Gastroesophageal sphincter (tissue), 4 donors: Measurements from ENCODE around the gene SELENOS. TPM values are rescaled to one million over a fixed set of nuclear protein-coding genes. Genes with fewer than 3 reads are reported as not detected.

Experiments
- ATAC-seq: fragments of 150-250 bp; one replicate; pipeline ENCODE4 v1.9.1; 2016; ENCODE audit warnings: mild to moderate bottlenecking, moderate library complexity
- H3K27ac ChIP-seq, 4 donors: fragments of 200-600 bp; sonication (generic) in 3 of 4; 1 replicate in 3 of 4; 2 replicates in 1 of 4; pipeline ENCODE4 v1.5.1; 2016 to 2019
- H3K27me3 ChIP-seq: fragments of 200-600 bp; sonication (generic); one replicate; pipeline ENCODE4 v1.5.1; 2019
- H3K36me3 ChIP-seq, 2 donors: fragments of 200-600 bp; sonication (generic); one replicate each; pipeline ENCODE4 v1.5.1; 2019; ENCODE audit warnings: control low read depth in 1 of 2
- H3K4me1 ChIP-seq, 3 donors: fragments of 200-600 bp; sonication (generic); 1 replicate in 2 of 3; 2 replicates in 1 of 3; pipeline ENCODE4 v1.5.1; 2016 to 2019; ENCODE audit warnings: control low read depth in 2 of 3
- H3K4me3 ChIP-seq, 2 donors: fragments of 200-600 bp; sonication (generic); one replicate each; pipeline ENCODE4 v1.5.1; 2019; ENCODE audit warnings: mild to moderate bottlenecking in 1 of 2, moderate library complexity in 1 of 2
- H3K9me3 ChIP-seq, 3 donors: fragments of 200-600 bp; sonication (generic); one replicate each; pipeline ENCODE4 v1.5.1; 2017 to 2019; ENCODE audit warnings: control low read depth in 2 of 3
- EP300 ChIP-seq: sonication (generic); formaldehyde crosslinking; IDR thresholded peaks from one replicate; pipeline ENCODE4 v1.6.1; 2017; ENCODE audit warnings: antibody characterized with exemption, mild to moderate bottlenecking
- POLR2A ChIP-seq, 2 donors: fragments of 450-650 bp; IDR thresholded peaks; one replicate each; pipeline ENCODE4 v1.6.1; 2017; ENCODE audit warnings: antibody characterized with exemption in 2 of 2, mild to moderate bottlenecking in 2 of 2, moderate library complexity in 1 of 2
- POLR2AphosphoS5 ChIP-seq: sonication (generic); formaldehyde crosslinking; IDR thresholded peaks from one replicate; pipeline ENCODE4 v1.6.1; 2017; ENCODE audit warnings: antibody characterized with exemption
- WGBS, 2 donors: methylation state at CpG; one replicate each; pipeline ENCODE4 v1.1.5; 2018; ENCODE audit warnings: low coverage in 1 of 2; 5-methylcytosine and 5-hydroxymethylcytosine counted together
- total RNA-seq, 4 donors: library from RNA; depleted of rRNA; stranded (reverse); fragments of >200 nt; gene quantifications; one replicate each; pipeline ENCODE4 v1.1.0, GENCODE V29; 2016
- TF ChIP-seq, protein P1 (sequence below), 4 experiments: fragments of 200-600 bp in 2 of 4; fragments of 450-650 bp in 2 of 4; sonication (generic) in 1 of 4; IDR thresholded peaks; one replicate each; pipeline ENCODE4 v1.5.1; 2017 to 2019; ENCODE audit warnings: antibody characterized with exemption in 4 of 4, mild to moderate bottlenecking in 2 of 4, moderate library complexity in 2 of 4

Gene SELENOS
- total RNA-seq, 4 donors from 2014 or later = 56.1 to 75.5 (median 64.5) TPM

DNA sequence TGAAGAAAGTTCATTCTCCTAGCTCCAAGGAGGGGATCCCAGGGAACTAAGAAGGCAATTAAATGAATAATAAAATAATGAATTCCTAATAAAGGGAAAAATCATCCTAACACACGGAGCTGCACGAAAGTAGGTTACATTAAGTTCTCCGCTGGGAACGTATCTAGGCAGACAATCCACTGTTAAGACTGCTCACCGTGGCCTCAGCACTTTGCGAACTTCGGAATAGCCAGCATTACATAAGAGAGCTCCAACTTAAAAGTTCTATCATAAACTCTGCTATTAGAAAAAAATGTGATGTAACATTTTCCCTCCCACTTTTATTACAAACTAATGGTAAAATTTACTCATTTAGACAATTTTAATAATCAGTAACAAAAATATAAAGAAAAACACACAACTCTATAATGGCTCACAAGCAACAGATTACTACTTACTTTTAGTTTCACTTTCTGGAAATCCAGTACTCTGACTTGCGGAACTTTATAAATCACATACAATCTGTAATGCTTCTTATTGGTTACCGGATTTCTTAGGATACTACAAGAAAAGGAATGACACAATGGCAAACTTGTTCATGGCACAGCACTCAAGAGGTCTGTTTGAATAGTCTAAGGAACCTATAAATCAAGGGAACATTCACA is 9.3 kb upstream of the SELENOS start:
- peaks cover 0 to 86% of the 10 kb centered on the region in 2 donors for H3K36me3 ChIP-seq
- no peaks in the 10 kb centered on the region for H3K9me3 ChIP-seq
- H3K4me3 ChIP-seq = no peak overlapping the region
- H3K27ac ChIP-seq = no peak overlapping the region
- no peak for TF ChIP-seq POLR2AphosphoS5
- TF ChIP-seq POLR2A (IDR thresholded peaks at IDR 0.05) = no peak
- no peak for TF ChIP-seq EP300
- TF ChIP-seq, protein P1, sequence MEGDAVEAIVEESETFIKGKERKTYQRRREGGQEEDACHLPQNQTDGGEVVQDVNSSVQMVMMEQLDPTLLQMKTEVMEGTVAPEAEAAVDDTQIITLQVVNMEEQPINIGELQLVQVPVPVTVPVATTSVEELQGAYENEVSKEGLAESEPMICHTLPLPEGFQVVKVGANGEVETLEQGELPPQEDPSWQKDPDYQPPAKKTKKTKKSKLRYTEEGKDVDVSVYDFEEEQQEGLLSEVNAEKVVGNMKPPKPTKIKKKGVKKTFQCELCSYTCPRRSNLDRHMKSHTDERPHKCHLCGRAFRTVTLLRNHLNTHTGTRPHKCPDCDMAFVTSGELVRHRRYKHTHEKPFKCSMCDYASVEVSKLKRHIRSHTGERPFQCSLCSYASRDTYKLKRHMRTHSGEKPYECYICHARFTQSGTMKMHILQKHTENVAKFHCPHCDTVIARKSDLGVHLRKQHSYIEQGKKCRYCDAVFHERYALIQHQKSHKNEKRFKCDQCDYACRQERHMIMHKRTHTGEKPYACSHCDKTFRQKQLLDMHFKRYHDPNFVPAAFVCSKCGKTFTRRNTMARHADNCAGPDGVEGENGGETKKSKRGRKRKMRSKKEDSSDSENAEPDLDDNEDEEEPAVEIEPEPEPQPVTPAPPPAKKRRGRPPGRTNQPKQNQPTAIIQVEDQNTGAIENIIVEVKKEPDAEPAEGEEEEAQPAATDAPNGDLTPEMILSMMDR (IDR thresholded peaks at IDR 0.05) = no peak
- H3K4me1 ChIP-seq = peaks cover 0 to 22% (median 0%) of the 10 kb centered on the region in 3 donors
- ATAC-seq = no peak
- WGBS, 2 donors = 83 to 85% methylated on average over 9 of the region's 9 CpGs
- H3K27me3 ChIP-seq = no peaks in the 10 kb centered on the region

DNA sequence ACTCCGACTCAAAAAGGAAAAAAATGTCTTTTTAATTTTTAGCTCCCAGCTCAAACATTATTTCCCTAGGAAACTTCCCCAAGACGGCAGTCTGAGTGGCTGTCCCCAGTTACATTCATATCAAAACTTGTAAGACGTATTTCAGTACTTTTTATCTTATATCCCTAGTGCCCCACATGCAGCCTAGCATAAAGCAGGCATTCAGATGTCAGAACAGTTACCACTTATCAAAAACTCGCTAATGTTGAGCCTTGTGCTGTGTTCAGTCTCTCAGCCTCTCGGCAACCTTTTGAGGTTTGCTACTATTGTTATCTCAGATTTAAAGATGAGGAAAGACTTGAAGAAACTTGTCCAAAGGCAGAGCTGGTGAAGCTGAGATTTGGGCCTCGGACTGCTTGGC is 6.6 kb upstream of the SELENOS start:
- H3K27me3 ChIP-seq = no peaks in the 10 kb centered on the region
- H3K36me3 ChIP-seq = peaks cover 0 to 90% of the 10 kb centered on the region in 2 donors
- H3K4me1 ChIP-seq = peaks cover 0 to 4% (median 0%) of the 10 kb centered on the region in 3 donors
- no peak for ATAC-seq
- 70 to 84% methylated on average over 4 to 5 of the region's 6 CpGs for WGBS, 2 donors
- H3K9me3 ChIP-seq = no peaks in the 10 kb centered on the region
- no peak for TF ChIP-seq POLR2AphosphoS5
- no peak for TF ChIP-seq POLR2A (IDR thresholded peaks at IDR 0.05)
- TF ChIP-seq, protein P1 (IDR thresholded peaks at IDR 0.05) = no peak
- no peak for TF ChIP-seq EP300
- H3K4me3 ChIP-seq = no peak overlapping the region
- H3K27ac ChIP-seq = no peak overlapping the region

DNA sequence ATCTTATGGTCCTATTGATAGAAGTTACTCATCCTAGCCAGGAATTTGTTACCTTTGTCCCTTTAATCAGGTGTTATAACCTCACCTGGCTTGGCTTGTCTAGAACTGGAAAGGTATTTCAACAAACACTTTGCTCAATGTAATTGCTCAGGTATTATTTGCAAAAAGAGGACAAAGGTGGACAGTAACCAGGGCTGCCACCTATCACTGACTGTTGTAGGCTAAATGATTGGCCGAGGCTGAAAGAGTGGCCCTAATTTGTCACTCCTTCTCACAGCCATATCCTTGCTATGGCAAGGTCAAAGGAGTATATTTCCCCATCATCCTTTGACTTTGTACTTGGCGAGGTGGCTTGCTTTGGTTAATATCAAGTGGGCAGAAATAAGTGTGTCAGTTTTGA is 2.7 kb upstream of the SELENOS start:
- no peak for TF ChIP-seq POLR2AphosphoS5
- TF ChIP-seq POLR2A (IDR thresholded peaks at IDR 0.05) = no peak
- TF ChIP-seq EP300 = no peak
- TF ChIP-seq, protein P1 (IDR thresholded peaks at IDR 0.05) = no peak
- no peaks in the 10 kb centered on the region for H3K27me3 ChIP-seq
- 69 to 90% methylated on average over 2 of the region's 2 CpGs for WGBS, 2 donors
- ATAC-seq = no peak
- H3K9me3 ChIP-seq = no peaks in the 10 kb centered on the region
- H3K4me1 ChIP-seq = peaks cover 0 to 26% (median 12%) of the 10 kb centered on the region in 3 donors
- H3K27ac ChIP-seq = no peak overlapping the region
- peaks cover 0 to 60% of the 10 kb centered on the region in 2 donors for H3K36me3 ChIP-seq
- H3K4me3 ChIP-seq = no peak overlapping the region

DNA sequence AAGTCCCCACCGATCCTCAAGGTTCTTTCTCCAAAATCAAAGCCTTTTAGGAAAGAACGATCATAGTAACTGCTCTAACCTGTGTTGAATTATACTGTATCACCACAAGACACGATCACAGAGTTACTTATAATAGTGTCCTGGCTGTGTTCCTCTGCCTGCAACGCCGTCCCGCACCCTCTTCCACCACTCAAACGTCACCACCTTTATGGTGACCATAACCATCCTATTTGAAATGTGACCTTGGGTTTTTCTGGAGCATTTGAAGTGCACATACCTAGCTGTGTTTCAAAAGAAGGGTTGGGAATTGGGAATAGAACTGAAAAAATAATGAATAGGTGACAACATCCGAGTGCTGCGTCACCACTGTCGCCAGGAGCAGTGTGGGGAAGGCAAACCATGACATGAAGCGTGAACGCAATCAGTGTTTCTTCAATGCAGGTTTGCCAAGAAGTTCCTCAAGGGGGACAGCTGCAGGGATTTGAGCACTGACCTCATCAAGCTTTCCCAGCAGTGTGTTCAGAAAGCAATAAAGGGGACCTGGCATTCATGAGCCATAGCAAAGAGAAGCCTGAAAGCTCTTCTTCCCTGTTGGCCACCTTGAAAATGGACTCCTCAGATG is 769 bp upstream of the SELENOS start:
- Histone ChIP-seq H3K4me1 (peaks cover 0 to 29% (median 12%) of the 10 kb centered on the region in 3 donors), H3K4me3 (peak overlapping the region; percentile 57 to 87), H3K36me3 (peaks cover 3 to 60% of the 10 kb centered on the region in 2 donors), H3K27ac (peak overlapping the region; percentile 26 to 94 (median 94)), H3K27me3 (no peaks in the 10 kb centered on the region), H3K9me3 (no peaks in the 10 kb centered on the region)
- TF ChIP-seq EP300 = no peak
- TF ChIP-seq, protein P1 (IDR thresholded peaks at IDR 0.05) = no peak
- no peak for TF ChIP-seq POLR2AphosphoS5
- no peak for TF ChIP-seq POLR2A (IDR thresholded peaks at IDR 0.05)
- ATAC-seq = no peak
- 72 to 77% methylated on average over 3 to 12 of the region's 12 CpGs for WGBS, 2 donors
